ENCODE measurements around the gene FOXP1.

FOXP1 gene

GRCh38 chr3:71565976-71566375 is 17.6 kb downstream of the FOXP1 start:
- in situ Hi-C loops (cut with MboI; ENCODE audit: low sequenced_read_pairs): no loop called here

- in situ Hi-C loops (cut with MboI; ENCODE audit: low sequenced_read_pairs): no loop called here
These were observed 18.2 kb downstream of the FOXP1 start for GRCh38 chr3:71565316-71565715.

DNA sequence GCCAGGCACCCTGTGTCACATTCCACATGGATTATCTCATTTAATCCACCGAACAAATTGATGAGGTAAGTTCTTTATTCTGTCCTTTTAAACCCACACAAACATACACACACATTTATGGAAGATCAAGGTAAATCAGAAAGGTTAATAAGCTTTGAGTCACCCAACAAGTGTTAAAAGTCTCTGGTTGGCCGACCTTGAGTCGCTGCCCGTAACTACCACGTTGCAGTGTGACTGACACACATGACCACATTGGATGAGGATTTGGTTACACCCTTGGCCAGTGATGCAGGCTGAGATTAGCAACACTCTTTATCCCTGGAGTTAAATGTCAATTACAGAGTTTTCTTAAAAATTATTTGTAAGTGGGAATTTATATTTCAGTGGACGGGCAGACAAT is 19.2 kb downstream of the FOXP1 start:
- in situ Hi-C loops (cut with MboI; ENCODE audit: low sequenced_read_pairs): no loop called here

GRCh38 chr3:71563827-71564226 is 19.7 kb downstream of the FOXP1 start:
- in situ Hi-C loops (cut with MboI; ENCODE audit: low sequenced_read_pairs): no loop called here

GRCh38 chr3:71562938-71563337 is 20.6 kb downstream of the FOXP1 start:
- in situ Hi-C loops (cut with MboI; ENCODE audit: low sequenced_read_pairs): no loop called here

DNA sequence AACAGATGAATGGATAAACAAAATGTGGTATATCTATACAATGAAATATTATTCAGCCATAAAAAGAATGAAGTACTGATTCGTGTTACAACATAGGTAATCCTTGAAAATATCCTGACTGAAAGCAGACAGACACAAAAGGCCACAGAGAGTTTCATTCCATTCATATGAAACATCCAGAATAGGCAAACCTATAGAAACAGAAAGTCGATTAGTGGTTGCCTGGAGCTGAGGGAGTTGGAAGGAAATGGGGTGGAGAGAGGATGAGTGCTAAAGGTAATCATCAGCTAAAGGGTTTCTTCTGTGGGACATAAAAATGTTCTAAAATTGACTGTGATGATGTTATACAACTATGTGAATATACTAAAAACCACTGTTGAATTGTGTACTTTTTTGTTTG is 22.9 kb downstream of the FOXP1 start:
- in situ Hi-C loops (cut with MboI; ENCODE audit: low sequenced_read_pairs): no loop called here

DNA sequence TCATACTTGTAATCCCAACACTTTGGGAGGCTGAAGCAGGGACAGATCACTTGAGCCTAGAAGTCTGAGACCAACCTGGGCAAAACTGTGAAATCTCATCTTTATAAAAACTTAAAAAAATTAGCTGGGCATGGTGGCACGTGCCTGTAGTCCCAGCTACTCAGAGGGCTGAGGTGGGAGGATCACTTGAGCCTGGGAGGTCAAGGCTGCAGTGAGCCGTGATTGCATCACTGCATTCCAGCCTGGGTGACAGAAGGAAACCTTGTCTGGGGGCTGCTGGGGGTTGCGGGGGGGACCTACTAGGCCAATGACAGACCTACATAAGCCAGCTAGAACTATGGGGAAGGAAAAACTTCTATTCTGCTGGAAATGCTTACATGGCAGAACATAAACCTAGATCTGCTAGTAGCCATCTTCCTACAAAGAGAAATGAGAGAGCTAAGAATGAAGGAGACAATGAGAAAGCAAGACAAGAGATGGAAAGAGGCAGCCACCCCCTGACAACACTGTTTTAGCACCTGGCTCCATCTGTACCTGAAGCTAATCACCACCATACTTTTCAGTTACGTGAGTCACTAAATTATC is 23.9 kb downstream of the FOXP1 start:
- in situ Hi-C loops (cut with MboI; ENCODE audit: low sequenced_read_pairs): no loop called here

DNA sequence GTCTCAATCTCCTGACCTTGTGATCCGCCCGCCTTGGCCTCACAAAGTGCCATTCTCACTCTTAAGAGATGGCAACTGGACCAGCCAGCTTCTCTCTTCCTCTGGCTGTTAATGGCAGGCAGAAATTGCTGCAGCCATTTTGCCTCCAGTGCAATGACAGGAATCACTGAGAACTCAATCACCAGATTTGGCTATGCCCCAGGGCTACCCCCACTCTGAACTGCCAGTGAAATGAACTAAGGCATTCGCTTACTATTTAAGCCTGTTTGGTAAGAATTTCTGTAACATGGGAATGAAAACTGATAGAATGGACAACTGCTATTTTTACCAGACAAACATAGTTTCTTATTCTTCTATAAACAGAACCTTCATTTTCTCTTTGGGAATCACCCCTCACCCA is 24.5 kb downstream of the FOXP1 start:
- in situ Hi-C loops (cut with MboI; ENCODE audit: low sequenced_read_pairs): no loop called here

- in situ Hi-C loops (cut with MboI; ENCODE audit: low sequenced_read_pairs): no loop called here
These were observed 28.9 kb downstream of the FOXP1 start for GRCh38 chr3:71554649-71555048.

DNA sequence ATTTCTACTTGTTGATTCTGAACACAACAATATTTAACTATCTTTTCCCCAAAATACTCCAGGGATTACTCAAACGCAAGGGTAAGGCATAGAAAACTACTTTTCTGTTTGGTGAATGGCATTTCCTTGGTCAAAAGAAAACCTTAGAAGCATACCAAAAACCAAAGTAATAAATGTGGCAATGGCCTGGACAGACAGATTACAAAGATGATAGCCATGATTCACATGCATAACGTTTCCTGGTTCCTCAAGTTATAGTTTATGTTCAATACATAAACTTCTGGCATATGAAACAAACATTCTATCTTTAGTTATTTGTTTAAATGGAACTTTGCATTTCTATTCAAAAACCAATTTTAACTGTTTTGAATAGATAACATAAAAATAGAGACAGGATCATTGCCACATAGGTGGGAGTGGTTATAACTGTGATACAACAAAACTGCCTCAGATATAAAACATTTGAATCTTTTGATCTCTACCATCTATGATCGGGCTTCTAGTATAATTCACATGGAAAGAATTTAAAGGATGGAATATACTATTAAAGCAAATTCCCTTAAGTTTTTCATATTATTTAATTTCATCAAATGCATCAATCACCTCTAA is 32.1 kb downstream of the FOXP1 start:
- in situ Hi-C loops (cut with MboI; ENCODE audit: low sequenced_read_pairs): no loop called here

- in situ Hi-C loops (cut with MboI; ENCODE audit: low sequenced_read_pairs): no loop called here
These were observed 33.6 kb downstream of the FOXP1 start for GRCh38 chr3:71549951-71550350.

- in situ Hi-C loops (cut with MboI; ENCODE audit: low sequenced_read_pairs): no loop called here
These were observed 34.7 kb downstream of the FOXP1 start for GRCh38 chr3:71548705-71549384.

- in situ Hi-C loops (cut with MboI; ENCODE audit: low sequenced_read_pairs): no loop called here
These were observed 36.0 kb downstream of the FOXP1 start for GRCh38 chr3:71547249-71548198.

GRCh38 chr3:71546821-71547220 is 36.7 kb downstream of the FOXP1 start:
- in situ Hi-C loops (cut with MboI; ENCODE audit: low sequenced_read_pairs): no loop called here

GRCh38 chr3:71545330-71545729 is 38.2 kb downstream of the FOXP1 start:
- in situ Hi-C loops (cut with MboI; ENCODE audit: low sequenced_read_pairs): no loop called here

DNA sequence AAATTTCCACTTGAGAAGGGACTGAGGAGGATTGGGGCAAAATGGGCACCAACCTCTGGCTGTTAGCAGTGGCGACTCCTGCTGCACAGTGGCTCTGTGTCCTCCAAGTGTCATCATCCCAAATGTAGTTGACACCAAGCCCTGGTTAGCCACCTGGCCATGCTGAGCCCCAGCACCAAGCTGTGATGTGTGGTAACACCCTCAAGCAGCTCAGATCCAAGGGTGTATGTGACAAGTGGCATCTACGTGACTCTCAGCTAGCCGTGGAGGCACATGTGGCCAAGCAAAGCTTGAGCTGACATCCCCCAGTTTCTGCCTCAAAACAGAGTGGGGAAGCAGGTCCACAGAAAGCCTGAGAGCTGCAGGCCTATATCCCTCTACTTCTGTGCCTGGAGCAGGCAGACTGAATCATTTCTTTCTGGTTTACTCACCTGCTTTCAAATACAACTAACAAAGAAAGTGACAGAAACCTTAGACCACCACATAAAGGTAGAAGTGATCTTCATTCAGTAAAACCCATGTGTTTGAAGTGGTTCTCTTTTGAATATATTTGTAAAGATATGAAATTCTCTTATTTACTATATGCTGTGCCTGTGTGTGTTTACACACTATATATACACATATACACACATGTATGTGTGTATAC is 40.0 kb downstream of the FOXP1 start:
- in situ Hi-C loops (cut with MboI; ENCODE audit: low sequenced_read_pairs): no loop called here

GRCh38 chr3:71542521-71543370 is 40.8 kb downstream of the FOXP1 start:
- in situ Hi-C loops (cut with MboI; ENCODE audit: low sequenced_read_pairs): no loop called here

DNA sequence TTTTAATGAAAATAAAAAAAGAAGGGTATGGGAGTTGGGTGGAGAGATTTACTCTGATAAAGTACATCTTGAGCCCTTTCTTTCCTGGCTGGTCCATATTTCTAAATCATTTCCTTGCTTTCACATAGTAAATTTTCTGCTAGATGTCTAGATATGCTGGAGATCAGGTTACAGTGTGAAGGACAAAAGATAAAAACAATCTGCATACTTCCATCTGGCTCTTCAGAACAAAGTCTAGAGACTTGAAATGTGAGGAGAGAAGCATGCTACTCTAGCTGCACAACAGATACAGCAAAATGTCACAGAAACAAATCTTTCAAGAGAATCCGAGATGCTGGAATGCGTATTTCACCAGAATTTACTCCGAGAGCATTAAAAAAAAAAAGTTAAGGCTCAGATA is 42.2 kb downstream of the FOXP1 start:
- in situ Hi-C loops (cut with MboI; ENCODE audit: low sequenced_read_pairs): no loop called here

- in situ Hi-C loops (cut with MboI; ENCODE audit: low sequenced_read_pairs): no loop called here
These were observed 46.3 kb downstream of the FOXP1 start for GRCh38 chr3:71537211-71537611.

DNA sequence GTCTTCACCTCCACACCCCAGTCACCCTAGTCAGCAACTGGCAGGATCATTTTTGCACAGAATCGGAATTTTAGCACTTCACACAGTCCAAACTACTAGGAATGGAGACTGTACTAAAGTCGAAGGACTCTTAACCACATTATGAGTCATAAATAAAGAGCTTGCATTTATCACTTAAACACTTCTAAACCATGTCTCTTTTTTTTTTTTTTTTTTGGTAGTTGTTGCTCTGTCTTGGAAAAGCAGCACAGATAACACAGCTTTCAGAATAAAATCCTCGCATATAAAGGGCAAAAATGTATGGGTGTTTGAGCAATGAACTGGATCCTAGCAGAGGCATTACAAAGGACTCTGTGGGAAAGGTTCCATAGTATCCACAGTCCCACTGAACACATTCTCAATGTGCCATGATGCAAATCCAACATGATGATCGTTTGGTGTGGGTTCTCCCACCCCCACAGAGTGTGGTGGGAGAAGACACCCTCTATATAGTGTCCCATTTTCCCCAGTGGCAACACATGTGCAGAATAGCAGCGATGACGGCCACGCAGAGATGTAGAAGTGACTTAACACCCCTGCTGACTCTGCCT is 47.1 kb downstream of the FOXP1 start:
- in situ Hi-C loops (cut with MboI; ENCODE audit: low sequenced_read_pairs): no loop called here
